Activated CD4-positive, alpha-beta T cell treated with anti-CD3 and anti-CD28 coated beads, Interleukin-2, amount 50 U/mL, for 1 hour (primary cell): Measurements from ENCODE around the gene MACROD2.
"Not testable (repeated sequence)": the region's sequence is repeated elsewhere in the genome, so short reads cannot be mapped to it uniquely, and the experiment has no call there.

ENCODE experiments used
- DNase-seq: peaks from one replicate; pipeline ENCODE4 v3.0.0-alpha.2; 2020

The MACROD2 gene

DNA sequence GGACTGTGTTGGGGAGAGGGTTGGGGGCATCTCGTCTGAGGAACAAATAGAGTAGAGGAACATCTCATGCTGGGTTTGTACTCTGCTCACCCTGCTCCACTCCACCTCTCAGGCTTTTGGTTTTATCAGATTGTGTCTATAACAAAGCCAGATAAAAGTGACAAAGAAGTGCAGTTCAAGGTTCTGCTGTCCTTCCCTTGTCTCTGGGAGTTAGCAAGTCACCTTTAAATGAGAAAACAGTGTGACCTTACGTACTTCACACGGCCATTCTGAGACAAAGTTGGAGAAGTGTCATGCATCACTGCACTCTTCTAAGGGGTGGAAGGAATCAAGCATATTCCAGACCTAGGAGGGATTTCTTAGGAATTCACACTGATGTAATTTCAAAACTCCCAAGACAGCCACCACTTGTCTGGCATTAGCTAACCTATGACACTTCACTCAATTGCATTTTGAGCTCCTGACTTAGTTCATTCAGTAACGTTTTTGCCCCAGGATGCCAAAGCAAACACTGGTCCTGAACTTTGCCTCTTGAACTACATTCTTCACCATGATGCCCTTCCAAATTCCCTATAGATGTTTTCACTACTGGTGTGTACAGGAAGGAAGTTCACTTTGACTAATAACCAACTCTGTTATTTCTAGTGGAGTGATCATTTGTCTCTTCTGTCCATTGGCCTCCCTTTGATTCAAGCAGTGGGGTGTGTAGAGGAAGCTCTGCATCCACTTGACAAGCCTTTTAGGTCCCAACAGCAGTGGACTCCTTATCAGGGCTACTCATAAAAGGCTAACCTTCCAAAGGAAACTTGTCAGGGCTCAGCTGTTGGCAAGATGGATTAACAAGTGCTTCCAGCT lies 989.7 kb downstream of the MACROD2 start:
- no peak for DNase-seq

GRCh38 chr20:14986026-14986655 lies 990.8 kb downstream of the MACROD2 start:
- DNase-seq: no peak

- DNase-seq: no peak
Observed at GRCh38 chr20:14986656-14987055, 991.3 kb downstream of the MACROD2 start.

DNA sequence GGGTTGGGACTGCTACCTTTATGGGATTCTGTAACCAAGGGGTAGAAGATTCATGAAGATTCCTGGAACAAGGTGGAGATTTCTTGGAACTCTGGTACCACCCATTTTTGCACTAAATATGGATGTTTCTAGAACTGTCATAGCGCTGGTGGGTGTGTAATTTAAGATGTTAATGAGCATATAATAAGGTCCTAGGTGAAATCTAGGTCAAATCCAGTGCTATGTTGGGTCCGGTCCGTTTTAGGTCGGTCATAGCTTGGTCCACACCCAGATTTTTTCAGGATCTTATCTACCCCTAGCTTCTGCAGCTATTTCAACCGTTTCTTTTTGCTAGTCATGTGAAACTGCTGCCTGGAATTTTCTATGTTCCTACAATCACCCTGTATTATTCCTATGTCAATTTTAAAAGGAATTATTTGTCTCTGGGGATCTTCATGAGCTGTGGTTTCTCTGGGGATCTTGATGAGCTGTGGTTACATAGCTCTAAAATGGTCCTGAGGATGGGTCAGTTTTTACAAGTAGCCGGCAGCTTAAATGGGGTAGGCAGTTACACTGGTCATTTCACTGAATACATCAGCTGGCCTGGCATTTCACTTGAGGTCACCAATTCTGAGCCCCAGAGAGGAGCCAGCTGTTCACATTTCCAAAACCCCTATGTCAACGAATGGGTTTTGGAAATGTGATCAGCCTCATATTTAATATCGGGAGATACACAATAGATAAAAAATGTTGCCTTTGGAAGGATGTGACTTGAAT lies 994.4 kb downstream of the MACROD2 start:
- DNase-seq: no peak

- no peak for DNase-seq
Observed at GRCh38 chr20:14991023-14991422, 995.7 kb downstream of the MACROD2 start.

GRCh38 chr20:14992153-14992552 lies 996.8 kb downstream of the MACROD2 start:
- DNase-seq: no peak

- no peak for DNase-seq
Observed at GRCh38 chr20:14992961-14993360, 997.6 kb downstream of the MACROD2 start.

DNA sequence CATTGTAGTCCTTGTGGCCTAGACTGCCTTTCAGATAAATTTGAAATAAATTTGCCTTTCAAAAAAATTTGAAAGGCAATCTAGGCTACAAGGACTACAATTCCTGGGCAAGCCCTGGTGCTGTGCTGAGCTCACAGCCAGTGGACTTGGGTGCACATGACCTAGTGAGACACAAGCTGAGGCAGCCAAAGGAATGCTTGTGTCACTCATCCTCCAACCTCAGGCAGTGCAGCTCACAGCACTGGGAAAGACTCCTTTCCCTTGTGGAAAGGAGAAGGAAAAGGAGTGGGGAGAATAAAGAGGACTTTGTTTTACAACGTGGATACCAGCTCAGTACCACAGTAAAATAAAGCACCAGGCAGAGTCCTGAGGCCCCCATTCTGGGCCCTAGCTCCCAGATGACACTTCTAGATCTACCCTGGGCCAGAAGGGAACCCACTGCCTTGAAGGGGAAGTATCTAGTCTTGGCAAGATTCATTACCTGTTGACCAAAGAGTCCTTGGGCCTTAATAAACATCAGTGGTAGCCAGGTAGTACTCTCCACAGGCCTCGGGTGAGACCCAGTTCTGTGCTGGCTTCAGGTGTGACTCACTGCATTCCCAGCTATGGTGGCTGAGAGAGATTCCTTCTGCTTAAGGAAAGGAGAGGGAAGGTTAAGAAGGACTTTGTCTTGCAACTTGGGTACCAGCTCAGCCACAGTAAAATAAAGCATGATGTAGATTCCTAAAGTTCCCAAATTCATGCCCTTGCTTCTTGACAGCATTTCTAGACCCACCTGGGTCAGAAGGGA lies 1001.8 kb downstream of the MACROD2 start:
- no peak for DNase-seq

- DNase-seq: no peak
Observed at GRCh38 chr20:14997791-14998190, 1002.5 kb downstream of the MACROD2 start.

DNA sequence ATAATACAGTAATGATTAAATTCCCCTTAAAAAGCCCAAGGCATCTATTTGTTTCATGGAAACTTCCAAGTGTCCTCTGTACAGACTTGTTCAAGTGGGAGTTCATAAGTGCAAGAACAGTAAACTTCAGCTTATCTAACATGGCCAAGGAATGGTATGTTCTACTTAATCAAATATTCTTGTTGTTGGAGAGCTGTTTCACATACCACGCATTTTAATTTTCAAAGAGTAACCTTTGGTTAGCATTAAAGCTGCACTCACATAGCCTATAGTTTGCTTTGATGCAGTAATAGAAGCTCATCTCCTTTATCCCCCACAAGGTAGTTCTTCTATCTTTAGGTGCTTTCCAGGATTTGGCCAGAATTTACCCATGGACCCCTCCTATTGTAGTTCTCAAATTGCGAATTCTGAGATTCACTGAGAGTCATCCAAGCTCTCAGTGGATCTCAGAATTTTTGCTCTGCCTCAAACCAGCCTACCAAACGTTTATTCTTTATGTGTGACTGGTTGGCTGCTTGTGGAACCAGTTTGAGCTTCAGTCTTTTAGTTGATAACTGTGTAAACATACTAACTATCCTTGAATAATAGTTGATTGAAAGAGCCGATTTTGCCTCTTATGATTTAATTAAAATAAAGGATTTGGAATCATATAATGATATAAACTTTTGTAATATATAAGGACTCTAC lies 1010.1 kb downstream of the MACROD2 start:
- DNase-seq: no peak

GRCh38 chr20:15011631-15012030 lies 1016.3 kb downstream of the MACROD2 start:
- DNase-seq: no peak

GRCh38 chr20:15012566-15012965 lies 1017.2 kb downstream of the MACROD2 start:
- DNase-seq: peak; percentile 4

DNA sequence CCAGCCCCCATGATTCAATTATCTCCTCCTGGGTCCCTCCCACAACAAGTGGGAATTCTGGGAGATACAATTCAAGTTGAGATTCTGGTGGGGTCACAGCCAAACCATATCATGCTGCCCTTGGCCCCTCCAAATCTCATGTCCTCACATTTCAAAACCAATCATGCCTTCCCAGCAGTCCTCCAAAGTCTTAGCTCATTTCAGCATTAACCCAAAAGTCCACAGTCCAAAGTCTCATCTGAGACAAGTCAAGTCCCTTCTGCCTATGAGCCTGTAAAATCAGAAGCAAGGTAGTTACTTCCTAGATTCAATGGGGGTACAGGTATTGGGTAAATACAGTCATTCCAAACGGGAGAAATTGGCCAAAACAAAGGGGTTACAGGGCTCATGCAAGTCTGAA lies 1021.6 kb downstream of the MACROD2 start:
- not testable (repeated sequence) for DNase-seq

GRCh38 chr20:15018966-15019365 lies 1023.6 kb downstream of the MACROD2 start:
- no peak for DNase-seq

DNA sequence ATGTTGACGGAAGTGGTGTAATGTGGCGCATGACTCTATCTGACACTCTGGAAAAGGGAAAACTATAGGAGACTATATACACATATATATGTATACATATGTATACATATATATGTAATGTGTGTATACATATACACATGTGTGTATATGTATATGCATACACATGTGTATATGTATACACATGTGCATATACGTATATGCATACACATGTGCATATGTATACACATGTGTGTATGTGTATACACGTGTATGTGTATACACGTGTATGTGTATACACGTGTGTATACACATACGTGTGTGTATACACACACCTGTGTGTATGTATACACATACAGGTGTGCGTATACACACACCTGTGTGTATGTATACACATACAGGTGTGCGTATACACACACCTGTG lies 1025.5 kb downstream of the MACROD2 start:
- DNase-seq: no peak

GRCh38 chr20:15022921-15023320 lies 1027.6 kb downstream of the MACROD2 start:
- DNase-seq: no peak

GRCh38 chr20:15026759-15027158 lies 1031.4 kb downstream of the MACROD2 start:
- no peak for DNase-seq

- no peak for DNase-seq
Observed at GRCh38 chr20:15030826-15031225, 1035.5 kb downstream of the MACROD2 start.

DNA sequence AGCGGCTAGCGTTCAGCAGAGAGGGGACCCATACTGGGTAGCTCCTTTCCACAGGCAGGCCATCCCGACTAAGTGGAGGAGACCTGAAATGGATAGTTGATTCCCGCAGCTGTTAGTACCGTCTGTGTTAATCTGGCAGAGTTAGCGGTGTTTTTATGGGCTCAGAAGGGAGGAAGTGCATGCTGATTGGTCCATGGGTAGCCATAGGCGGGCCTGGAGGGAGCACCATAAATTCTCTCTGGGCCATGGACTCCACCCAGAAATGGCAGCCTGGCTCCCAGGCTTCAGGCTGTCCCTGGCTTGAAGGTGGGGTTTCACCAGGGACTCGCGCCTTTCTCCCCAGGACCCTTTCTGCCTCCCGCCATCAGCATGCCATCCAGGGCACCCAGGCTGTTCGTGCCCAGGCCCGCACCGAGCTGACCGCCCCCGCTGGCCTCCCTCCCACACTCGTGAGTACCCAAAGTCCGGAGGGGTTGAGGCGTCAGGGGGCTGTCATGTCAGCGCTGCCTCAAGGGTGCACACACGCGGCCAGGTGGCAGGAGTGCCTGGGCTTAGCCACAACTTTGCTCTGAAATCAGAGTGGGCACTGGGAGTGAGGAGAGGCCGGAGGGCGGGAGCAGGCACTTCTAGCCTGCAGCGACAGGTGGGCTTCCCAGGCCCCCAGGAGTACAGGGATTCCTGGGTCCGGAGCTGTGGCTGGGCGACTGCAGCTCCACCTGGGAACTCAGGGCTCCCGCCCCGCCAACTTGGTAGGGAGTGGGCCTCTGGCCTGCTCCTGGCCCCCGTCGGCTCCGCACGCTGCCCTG lies 1036.4 kb downstream of the MACROD2 start:
- DNase-seq: no peak

DNA sequence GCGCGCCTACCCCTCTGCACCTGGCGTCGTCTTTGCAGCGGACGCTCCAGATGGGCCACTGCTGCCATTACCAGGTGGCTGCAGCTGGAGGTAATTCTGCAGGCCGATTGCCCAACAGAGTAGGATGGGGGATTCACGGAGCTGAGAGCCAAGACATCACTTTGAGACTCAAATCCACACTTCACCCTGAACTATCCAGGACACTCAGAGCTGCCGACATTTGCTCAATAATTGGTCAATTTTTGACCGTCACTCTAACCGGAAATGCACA lies 1037.0 kb downstream of the MACROD2 start:
- no peak for DNase-seq

DNA sequence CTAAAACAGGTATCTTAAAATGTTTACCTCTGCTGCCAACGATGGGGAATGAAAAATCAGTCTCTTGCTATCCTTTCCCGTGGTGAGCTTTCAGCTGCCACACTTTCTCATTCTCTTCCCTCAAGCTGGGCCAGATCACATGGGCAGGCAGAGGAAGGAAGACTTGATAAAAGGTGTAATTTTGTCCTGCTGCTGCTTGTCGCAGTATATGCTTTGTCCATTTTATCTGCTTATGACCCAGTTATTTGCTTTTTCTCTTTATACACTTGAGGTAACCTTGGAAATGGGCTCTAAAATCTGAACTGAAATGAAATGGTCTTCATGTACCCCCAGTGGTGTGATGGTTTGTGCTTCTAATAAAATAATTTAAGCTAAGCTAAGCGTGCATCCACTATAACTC lies 1038.0 kb downstream of the MACROD2 start:
- DNase-seq: no peak

- no peak for DNase-seq
Observed at GRCh38 chr20:15033891-15034290, 1038.6 kb downstream of the MACROD2 start.
